ENCODE data around the gene OR51F1.

- TF ChIP-seq FOSL1 (IDR thresholded peaks at IDR 0.05; ENCODE audit: insufficient read depth, low read depth, low read length) (no peak), CTCF (IDR thresholded peaks at IDR 0.05; ENCODE audit: control extremely low read depth in 1 of 3, insufficient read depth in 1 of 3, low read depth in 1 of 3, low read length in 3 of 3) (no peak), POLR2AphosphoS5 (IDR thresholded peaks at IDR 0.05; ENCODE audit: low read depth, low read length) (no peak), CEBPB (IDR thresholded peaks at IDR 0.05; ENCODE audit: low read depth, low read length) (no peak), POLR2A (IDR thresholded peaks at IDR 0.05; ENCODE audit: control extremely low read depth in 1 of 2, low read depth in 2 of 2, low read length in 2 of 2) (no peak), EP300 (IDR thresholded peaks at IDR 0.05; ENCODE audit: borderline replicate concordance in 1 of 2, low read depth in 2 of 2, low read length in 2 of 2) (no peak)
Observed at GRCh38 chr11:4804280-4804679, 34.5 kb upstream of the OR51F1 start, which contains the start of gene OR52R1.

Measured in H1 (cell line).